ENCODE results near the gene NOS1.
A peak's percentile ranks its signal among the peaks of the same experiment; 100 is the strongest.
"Not testable (repeated sequence)": the region's sequence is repeated elsewhere in the genome, so short reads cannot be mapped to it uniquely, and the experiment has no call there.

The NOS1 gene

DNA sequence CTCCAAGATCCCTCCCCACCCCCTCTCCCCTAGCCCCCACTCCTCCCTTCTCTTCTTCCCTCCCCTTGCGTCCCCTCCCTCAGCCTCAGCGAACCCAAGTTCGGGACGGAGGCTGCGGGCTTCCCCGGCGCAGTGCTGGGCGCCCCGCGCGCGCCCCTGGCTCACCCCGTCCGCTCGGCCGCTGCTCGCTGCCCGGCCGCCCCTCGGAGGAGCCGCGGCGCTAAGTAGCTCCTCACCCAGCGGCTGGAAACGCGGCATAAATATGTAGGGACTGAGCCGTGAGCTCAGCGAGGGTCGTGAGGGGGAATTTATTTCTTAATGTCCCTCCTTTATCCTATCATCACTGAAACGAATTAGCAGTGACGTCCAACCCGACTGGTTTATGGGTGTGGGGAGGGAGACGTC lies at the start of gene NOS1:
TSS of gene NOS1 (minus strand) at position 280 of the 405 bp plus-strand sequence. CDS start 30,557 bp downstream, outside the sequence.
- no peak for DNase-seq

DNA sequence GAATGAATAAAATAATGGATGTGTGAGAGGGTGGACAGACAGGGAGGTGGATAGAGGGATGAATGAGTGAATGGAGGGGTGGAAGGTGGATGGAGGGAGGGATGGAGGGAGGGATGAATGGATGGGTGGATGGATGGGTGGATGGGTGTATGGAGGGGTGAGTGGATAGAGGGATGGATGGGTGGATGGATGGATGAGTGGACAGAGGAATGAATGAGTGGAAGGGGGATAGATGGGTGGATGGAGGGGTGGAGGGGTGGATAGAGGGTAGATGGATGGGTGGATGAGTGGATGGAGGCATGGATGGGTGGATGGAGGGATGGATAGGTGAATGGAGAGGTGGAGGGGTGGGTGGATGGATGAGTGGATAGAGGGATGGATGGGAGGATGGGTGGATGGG lies 47.9 kb upstream of the NOS1 start:
- no peak for DNase-seq

DNA sequence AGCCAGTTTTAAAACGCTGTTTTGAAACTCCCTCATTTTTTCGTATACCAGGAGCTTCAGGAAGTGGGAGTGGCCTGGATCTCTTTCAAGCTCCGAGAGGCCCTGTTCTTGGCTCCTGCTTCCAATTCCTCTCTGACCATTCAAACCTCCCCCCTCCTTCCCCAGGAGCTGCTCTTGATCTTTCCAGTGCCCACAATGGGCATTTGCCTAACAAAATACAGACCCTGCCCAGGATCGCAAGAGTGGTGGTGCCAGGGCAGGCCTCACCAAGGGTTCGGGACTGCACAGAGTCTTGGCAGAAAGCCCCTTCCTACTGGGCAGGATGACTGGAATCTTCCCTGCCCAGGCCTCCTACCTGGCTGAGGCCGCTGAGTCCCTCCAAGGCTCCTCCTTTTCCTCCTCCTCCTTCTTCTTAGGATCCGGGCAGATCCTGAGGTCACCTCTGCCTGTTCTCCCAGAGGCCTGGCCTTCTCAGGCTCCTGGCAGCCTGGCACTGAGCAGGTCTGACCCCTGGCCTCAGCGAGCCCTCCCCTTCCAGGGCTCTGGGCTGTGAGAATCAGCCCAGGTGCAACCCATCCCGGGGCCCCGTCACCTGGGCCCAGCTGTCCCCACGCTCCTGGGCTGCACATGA lies 46.9 kb upstream of the NOS1 start:
- no peak for DNase-seq

DNA sequence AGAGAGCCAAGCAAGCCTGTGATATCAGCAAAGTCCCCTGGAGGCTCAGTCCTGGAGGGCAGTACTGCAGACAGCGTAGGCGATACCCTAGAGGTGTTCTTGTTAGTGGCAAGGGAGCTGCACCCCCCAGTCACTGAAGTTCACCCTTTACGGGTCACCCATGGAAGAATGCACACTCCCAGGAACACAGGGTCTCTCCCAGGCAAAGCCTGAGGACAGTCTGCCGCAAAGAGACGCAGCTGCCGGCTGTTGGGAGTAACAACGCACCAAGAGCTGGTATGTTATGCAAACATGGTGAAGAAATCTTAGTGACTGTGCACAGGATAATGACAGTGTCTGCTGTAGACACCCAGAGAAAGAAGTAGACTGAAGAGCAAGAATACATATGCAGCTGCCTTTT lies 43.5 kb upstream of the NOS1 start:
- no peak for DNase-seq

DNA sequence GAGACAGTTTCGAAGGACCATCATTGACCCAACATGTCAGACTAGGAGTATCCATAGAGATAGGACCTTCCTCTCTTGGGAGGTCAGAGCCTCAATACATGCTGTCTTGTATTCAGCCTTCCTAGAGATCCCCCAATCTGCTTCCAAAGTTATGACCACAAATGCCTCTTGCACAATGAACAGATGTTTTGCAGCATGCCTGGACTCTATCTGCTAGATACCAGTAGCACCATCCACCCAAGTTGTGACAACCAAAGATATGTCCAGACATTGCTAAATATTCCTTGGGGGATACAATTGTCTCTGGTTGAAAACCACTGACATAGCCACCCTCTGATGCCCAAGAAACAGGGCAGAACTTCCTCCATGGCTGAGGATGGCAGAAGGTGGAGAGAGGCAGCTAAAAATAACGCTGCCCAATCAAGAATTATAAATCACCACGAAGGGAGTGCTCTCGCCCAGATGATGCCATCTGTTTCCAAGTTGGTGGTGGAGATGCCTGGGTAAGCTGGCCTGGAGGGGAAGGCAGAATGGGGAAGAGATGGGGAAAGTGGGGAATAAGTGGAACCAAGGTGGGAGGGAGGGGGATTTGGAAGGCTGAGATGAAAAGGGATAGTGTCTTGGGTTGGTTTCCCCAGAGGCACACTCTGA lies 42.9 kb upstream of the NOS1 start:
- DNase-seq = no peak

DNA sequence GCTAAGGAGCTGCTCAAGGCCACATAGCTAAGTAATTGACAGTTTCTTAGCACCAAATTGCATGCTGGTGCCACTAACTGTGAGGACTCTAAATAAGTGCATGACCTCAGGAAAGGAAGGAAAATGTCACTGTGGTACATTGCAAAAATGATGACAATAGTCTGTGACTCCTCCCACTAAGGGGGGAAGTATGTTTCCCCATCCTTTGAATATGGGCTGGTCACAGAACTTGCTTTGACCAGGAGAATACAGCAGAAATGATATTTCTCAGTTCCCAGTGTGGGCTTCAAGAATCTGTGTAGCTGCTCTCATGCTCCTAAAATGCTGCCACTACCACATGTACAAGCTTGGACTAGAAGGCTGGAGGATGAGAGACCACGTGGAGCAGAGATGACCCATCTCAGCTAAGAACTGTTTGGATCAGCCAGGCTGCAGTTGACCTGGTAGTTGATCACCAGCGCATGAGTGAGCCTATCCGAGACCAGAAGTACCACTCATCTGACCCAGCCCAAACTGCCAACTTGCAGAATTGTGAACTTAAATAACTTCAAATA lies 42.2 kb upstream of the NOS1 start:
- no peak for DNase-seq

DNA sequence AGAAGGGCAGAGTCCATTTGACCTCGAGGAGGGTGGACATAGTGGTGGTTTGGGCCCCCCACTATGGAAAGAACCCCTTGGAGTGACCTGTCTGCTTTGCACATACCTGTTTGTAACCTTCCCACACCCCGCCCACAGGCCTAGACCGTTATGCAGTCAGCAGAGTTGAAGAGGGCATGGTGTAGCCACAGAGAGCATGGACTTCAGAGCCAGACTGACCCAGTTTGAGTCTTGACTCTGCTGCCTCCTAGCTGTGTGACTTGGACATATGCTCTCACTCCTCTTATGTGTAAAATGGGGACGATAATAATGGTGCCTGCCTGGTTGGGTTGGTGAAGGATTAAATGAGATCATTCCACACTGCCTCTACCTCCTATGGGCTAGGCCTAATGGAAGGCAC lies 40.9 kb upstream of the NOS1 start:
- no peak for DNase-seq

DNA sequence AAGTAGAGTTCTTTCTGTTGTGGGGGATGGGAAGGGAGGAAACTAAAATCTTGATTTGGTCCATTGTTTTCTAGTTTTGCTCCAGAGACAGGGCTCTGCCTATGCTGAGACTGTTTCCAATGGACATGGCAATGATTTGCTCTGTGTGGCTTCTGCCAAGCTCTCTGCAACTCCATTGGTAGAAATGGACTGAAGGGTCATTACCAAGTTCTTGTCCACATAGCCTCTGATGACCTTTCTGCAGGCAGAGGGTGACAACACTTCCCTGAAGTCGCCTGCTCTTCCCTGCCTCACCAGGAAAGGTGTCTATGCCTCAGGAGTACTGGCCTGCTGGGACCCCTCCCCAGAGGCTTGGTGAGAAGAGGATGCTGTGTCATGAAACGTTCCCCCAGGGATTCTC lies 39.5 kb upstream of the NOS1 start:
- DNase-seq = no peak

DNA sequence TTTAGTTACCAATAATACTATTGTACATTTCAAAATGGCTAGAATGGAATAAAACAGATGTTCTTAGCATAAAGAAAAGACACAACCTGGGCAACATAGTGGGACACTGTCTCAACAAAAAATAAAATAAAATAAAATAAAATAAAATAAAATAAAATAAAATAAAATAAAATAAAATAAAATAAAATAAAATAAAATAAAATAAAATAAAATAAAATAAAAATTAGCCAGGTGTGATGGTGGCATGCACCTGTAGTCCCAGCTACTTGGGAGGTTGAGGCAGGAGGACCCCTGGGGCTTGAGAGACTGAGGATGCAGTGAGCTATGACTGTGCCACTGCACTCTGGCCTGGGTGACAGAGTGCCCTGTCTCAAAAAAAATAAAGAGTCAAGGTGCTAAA lies 37.1 kb upstream of the NOS1 start:
- DNase-seq = not testable (repeated sequence)

DNA sequence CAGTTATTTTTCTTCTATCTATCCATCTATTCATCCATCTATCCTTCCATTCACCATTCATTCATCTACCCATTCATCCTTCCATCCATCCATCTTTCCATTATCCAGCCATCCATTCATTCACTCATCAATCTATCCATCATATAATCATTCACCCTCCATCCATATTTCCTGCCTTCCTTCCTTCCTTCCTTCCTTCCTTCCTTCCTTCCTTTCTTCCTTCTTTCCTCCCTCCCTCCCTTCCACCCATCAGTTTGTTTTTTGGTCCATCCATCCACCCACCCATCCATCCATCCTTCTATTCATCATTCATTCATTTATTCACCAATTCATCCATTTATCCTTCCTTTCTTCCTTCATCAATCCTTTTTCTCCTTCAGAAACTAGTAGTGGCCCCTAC lies 34.3 kb upstream of the NOS1 start:
- no peak for DNase-seq

DNA sequence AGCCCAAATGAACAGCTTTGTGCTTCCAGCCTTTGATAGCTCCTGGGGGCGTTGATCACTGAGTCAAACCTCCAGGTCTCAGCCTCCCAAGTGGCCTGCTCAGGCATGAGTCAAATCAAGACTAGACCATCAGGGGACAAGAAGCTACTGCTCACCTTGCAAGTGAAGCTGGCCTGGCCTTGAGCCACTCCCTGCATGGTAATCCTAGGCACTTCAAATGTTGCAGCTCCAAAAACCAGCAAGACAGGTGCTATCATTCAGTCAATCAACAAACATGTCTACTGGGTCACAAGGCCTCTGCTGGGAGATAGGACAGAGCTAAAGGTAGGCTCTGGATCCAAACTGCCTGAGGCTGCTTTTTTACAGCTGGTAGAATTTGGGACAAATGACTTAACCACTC lies 33.1 kb upstream of the NOS1 start:
- DNase-seq = no peak

DNA sequence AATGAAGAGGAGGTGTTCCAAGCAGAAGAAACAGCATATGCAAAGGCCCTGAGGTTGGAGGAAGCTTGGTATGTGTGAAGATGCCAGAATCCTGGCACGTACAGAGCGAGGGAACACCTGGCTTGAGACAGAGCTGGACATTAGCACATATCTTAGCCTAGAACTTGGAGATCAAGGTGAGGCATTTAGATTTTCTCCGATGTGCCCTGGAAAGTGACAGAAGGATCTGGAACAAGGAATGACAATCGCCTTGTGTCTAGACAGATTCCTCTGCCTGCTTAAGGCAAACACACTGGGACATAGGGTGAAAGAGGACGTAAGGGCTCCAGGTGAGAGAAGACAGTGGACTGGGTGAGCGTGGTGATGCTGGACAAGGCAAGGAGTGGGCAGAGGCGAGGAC lies 32.2 kb upstream of the NOS1 start:
- no peak for DNase-seq

DNA sequence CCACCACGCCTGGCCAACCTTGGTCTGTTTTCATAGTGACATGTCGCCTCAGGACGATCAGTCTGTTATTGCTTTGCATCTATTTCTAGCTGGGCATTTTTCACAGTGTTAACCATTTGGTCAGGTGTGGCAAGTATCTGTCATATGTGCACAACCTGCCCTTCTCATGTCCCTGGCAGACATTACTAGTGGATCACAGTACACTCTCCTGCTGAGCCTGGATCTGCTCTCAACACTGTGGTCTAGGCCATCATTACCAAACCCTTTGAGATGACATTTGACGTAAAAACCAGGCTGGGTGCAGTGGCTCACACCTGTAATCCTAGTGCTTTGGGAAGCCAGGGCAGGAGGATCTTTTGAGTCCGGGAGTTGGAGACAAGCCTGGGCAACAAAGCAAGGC lies 29.4 kb upstream of the NOS1 start:
- DNase-seq = no peak

DNA sequence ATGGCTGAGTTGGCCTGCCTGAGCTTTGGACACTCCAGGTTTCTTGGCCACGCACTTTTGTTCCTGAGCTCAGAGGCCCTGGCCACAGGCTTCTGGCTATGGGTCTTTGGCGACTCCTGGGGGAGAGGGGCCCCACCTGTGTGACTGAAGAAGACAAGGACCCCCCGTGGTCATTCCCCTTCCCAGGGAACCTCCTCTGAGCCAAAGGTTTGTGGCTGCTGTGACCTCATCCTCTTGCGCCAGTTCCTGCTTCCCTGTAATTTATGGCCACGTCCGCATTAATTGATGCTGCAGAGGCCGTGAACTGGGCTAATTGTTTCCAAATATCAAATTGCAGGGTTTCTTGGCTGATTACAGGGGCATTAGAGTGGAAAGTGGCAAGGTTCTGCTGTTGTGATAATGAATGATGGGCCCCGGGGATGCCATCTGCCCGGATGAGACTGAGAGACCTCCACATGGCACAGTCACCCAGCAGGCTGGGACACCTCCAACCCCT lies 27.6 kb upstream of the NOS1 start:
- DNase-seq = no peak

DNA sequence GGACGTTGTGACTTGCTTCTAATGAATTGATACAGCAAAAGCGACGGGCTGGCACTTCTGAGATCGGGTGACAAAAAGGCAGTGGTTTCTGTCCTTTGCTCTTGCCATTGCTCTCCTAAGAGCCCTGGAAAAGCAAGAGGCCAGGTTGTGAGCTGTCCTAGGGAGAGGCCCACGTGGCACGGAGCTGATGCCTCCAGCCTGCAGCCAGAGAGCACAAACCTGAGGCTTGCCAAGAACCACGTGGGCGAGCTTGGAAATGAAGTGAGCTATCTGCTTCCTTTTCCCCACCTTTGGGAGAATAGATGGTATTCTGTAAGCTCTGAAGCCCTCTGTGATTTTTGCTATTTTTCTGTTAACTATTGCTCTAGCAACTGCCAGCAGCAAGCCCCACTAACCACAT lies 26.4 kb upstream of the NOS1 start:
- DNase-seq = no peak

DNA sequence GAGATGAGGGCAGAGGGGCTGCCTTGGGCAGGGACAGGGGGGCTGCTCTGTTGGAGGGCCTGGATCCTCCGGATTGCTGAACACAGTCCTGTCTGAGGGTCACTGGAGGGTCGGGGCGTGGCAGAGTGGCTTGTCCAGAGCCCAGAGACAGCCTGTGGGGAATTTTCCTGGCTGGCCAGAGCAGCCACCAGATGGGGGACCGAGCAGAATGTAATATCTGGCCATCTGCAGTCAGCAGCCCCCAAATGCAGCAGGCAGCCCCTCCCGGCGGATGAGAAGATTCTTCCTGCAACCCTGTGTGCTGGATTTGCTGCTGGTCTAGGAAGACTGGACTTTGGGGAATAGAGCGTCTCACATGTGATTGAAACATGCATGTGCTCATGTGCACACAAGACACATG lies 23.3 kb upstream of the NOS1 start:
- DNase-seq = no peak

DNA sequence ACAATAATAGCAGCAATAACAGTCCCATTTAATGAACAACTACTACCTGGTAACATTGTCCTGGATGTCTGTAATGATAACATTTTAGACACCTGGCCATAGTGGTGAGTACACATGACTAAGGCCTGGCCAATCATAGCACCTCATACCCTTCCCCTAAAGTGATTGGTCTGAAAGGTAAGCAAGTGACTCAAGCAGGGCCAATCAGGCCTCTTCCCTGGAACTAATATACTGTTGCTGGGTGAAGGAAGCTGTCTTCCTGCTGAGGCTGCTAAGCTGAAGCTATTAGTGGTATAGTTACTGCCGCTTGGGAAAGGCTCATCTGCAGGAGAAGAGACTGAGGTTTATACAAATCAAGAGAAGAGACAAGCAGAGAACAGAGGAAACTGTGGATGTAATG lies 18.7 kb upstream of the NOS1 start:
- DNase-seq = no peak

DNA sequence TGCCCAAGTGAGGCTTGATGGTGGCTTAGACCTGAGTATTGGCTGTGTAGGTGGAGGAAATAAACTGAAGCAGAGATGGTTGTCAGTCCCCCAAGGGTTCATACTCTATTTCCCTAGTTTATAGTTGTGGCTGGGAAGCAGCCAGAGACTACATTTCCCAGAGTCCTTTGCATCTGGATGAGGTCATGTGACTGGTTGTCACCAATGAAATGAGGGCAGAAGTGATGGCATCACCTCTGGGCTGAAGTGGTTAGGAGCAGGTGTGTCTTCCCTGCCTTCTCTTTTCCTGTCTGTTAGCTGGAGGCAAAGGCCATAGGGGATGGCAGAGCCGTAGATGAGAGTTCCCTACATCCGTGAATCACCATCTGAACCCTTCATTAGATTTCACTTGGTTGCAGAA lies 16.3 kb upstream of the NOS1 start:
- DNase-seq = no peak

DNA sequence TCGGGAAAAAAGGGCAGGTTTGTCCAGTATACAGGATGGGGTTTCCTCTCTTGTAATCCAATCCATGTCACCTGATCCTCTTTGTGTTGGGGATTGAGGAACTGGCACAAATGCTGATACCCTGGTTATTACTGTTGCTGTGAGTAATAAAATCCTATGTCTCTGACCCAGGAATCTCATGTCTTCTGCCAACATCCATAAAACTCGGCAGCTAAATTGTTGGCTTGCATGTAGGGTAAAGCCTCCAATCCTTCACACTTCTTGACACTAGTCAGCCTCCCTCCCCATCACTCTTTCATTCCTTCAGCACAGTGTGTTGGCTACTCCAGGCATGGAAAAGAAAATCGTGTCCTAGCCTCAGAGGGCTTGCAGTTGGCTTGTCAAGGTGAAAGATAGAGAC lies 9.2 kb upstream of the NOS1 start:
- DNase-seq = no peak

DNA sequence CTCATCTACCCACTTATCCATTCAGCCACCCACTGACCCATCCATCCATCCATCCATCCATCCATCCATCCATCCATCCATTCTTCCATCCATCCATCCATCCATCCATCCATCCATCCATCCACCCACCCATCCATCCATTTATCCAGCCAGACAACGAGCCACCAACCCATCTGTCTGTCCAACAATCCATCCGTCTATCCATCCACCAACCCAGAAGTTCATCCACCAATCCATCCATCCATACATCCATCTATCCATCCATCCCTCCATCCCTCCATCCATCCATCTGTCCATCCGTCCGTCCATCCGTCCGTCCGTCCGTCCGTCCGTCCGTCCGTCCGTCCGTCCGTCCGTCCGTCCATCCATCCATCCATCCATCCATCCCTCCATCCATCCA lies 8.6 kb upstream of the NOS1 start:
- not testable (repeated sequence) for DNase-seq

DNA sequence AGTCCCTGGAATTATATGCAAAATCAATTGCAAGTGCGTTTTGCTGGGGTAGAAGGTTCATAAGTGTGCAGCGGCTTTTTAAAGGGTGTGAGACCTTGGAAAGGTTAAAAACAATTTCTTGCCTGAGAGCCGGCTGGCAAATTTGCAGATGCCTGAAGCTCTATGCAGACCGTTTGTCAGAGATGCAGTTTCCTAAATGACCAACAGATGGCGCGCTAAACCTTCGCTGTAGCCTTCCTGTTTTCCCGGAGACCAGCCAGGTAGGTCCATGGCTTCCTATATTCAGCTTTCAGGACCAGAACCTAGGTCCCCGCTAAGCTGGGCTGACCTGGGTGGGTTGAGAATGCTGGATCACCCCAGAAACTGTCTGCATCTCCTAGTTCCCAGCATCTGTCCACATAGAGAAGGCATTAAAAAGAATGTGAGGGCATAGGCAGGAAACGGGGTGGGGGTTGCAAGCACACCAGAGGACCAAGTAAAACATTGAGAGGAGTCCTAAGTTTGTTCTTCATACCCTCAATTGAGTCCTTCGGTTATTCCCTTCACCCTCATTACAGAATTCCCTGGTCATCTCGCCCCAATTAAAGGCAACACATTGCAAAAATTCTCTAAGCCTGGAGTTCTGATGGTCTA lies 5.7 kb upstream of the NOS1 start:
- peak; percentile 45 for DNase-seq

DNA sequence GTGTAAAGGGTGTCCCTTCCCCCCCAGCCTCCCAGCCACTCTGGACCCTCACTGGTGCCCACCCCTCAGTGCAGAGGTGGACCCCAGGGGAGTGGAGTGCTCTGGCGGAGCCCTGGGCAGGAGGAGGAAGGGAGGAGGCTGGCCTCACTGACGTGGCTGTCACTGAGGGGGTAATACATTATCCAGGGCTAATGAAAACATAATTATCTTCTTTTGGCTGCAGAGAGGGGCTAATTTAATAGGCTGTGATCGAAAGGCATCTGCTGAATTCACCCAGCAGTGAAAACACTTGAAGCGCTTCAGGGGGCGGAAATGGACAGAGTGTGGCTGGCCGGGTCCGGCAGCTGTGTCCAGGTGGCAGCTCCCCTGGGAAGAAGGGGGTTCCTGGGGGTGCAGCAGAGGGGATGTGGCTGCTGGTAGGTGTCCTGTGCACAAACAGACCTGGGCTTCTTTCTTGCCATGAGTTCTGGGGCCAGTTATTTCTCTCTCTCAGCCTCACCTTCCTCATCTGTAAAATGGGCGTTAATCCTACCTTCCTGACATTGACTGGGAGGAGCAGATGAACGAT lies 3.7 kb upstream of the NOS1 start:
- no peak for DNase-seq

DNA sequence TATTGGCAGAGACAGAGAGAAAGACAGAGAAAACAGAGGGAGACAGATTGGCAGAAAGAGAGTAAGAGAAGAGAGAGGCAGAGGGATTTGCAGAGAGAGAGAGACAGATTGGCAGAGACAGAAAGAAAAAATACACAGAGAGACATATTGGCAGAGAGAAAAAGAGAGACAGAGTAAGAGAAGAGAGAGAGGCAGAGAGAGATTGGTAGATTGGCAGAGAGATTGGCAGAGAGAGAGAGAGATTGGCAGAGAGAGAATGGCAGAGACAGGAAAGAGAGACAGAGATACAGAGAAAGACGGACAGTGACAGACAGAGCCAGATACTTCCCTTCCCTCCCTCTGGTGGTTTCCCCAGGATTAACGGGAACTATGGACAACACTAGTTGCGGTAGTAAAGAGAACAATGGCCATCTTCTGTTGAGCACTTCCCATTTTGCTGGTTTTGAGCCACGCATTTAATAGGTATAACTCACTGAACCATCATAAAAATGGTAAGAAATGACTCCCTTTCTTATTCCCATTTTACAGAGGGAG lies 2.6 kb upstream of the NOS1 start:
- DNase-seq = no peak

Measured in amniotic stem cell (primary cell).